Astrocyte (in vitro differentiated cells and primary cell): ENCODE data around the gene SOCS2. TPM values are rescaled to one million over a fixed set of nuclear protein-coding genes. Genes with fewer than 3 reads are reported as not detected.
A peak's percentile ranks its signal among the peaks of the same experiment; 100 is the strongest.

ENCODE experiments used
- DNase-seq: peaks from one replicate; pipeline ENCODE4 v3.0.0-alpha.2; 2010; ENCODE audit warnings: low read depth
- FAIRE-seq: peaks from 2 replicates; lab custom pipeline; 2011; peaks lifted over from hg19 to GRCh38; lab: Jason Lieb, UNC
- H2AFZ ChIP-seq: 2 replicates; pipeline ENCODE4 v1.6.0; 2012; ENCODE audit warnings: low read depth, low read length, inconsistent platforms
- H3K27ac ChIP-seq: 2 replicates; pipeline ENCODE4 v1.5.1; 2011; ENCODE audit warnings: low read depth, low read length, inconsistent platforms
- H3K27me3 ChIP-seq: 2 replicates; pipeline ENCODE4 v1.6.0; 2011; ENCODE audit warnings: low read length, inconsistent platforms; ENCODE audit not compliant: insufficient read depth
- H3K36me3 ChIP-seq: 2 replicates; pipeline ENCODE4 v1.5.1; 2011; ENCODE audit warnings: low read length, inconsistent platforms; ENCODE audit not compliant: insufficient read depth
- H3K4me1 ChIP-seq: 2 replicates; pipeline ENCODE4 v1.5.1; 2011; ENCODE audit warnings: low read length, inconsistent platforms; ENCODE audit not compliant: insufficient read depth
- H3K4me2 ChIP-seq: 2 replicates; pipeline ENCODE4 v1.6.0; 2012; ENCODE audit warnings: low read length, inconsistent platforms
- H3K4me3 ChIP-seq: 2 replicates; pipeline ENCODE4 v1.5.1; 2011; ENCODE audit warnings: low read depth, mild to moderate bottlenecking, low read length, inconsistent platforms; ENCODE audit not compliant: insufficient read depth
- H3K79me2 ChIP-seq: 2 replicates; pipeline ENCODE4 v1.6.0; 2012; ENCODE audit warnings: mild to moderate bottlenecking, low read length, inconsistent platforms; ENCODE audit not compliant: insufficient read depth
- H3K9ac ChIP-seq: 2 replicates; pipeline ENCODE4 v1.6.0; 2012; ENCODE audit warnings: mild to moderate bottlenecking, low read length, inconsistent platforms
- H3K9me3 ChIP-seq: 2 replicates; pipeline ENCODE4 v1.5.1; 2012; ENCODE audit warnings: low read depth, mild to moderate bottlenecking, low read length, inconsistent platforms; ENCODE audit not compliant: insufficient read depth
- H4K20me1 ChIP-seq: 2 replicates; pipeline ENCODE4 v1.6.0; 2012; ENCODE audit warnings: low read length, inconsistent platforms; ENCODE audit not compliant: insufficient read depth
- H3K27ac Mint-ChIP-seq: one replicate; pipeline ENCODE4 v1.8.0; 2021; ENCODE audit warnings: mild to moderate bottlenecking, mixed read lengths; ENCODE audit not compliant: unreplicated experiment
- H3K27me3 Mint-ChIP-seq: one replicate; pipeline ENCODE4 v1.8.0; 2021; ENCODE audit warnings: low read depth, mixed read lengths; ENCODE audit not compliant: unreplicated experiment
- H3K36me3 Mint-ChIP-seq: one replicate; pipeline ENCODE4 v1.8.0; 2021; ENCODE audit warnings: low read depth, mixed read lengths; ENCODE audit not compliant: unreplicated experiment
- H3K4me1 Mint-ChIP-seq: one replicate; pipeline ENCODE4 v1.8.0; 2021; ENCODE audit warnings: low read depth, mixed read lengths; ENCODE audit not compliant: unreplicated experiment
- H3K4me3 Mint-ChIP-seq: one replicate; pipeline ENCODE4 v1.8.0; 2021; ENCODE audit warnings: mild to moderate bottlenecking, moderate library complexity, mixed read lengths; ENCODE audit not compliant: unreplicated experiment
- H3K9me3 Mint-ChIP-seq: one replicate; pipeline ENCODE4 v1.8.0; 2021; ENCODE audit warnings: mild to moderate bottlenecking, mixed read lengths; ENCODE audit not compliant: unreplicated experiment
- EZH2 ChIP-seq: IDR thresholded peaks from 2 replicates; pipeline ENCODE4 v1.6.1; 2012; ENCODE audit warnings: mild to moderate bottlenecking, low read length, inconsistent platforms; ENCODE audit not compliant: insufficient read depth
- total RNA-seq: library from RNA; stranded (reverse); gene quantifications from 2 replicates; pipeline ENCODE4 v1.2.1, GENCODE V29; 2021
- TF ChIP-seq, protein P1 (sequence below): IDR thresholded peaks from 2 replicates; pipeline ENCODE4 v1.5.1; 2011; ENCODE audit warnings: low read depth, mild to moderate bottlenecking, inconsistent platforms, low read length, moderate library complexity; ENCODE audit not compliant: insufficient read depth

Gene SOCS2
- total RNA-seq, 1 donor from 2014 or later: 6.4 TPM

GRCh38 chr12:93589081-93589480, 16.6 kb downstream of the SOCS2 start:
- no peak overlapping the region for H3K27ac Mint-ChIP-seq
- H3K36me3 Mint-ChIP-seq: no peaks in the 10 kb centered on the region
- H3K9me3 Mint-ChIP-seq: no peaks in the 10 kb centered on the region
- H3K4me2 ChIP-seq: no peak overlapping the region
- H4K20me1 ChIP-seq: no peaks in the 10 kb centered on the region
- H3K4me1 Mint-ChIP-seq: peaks cover 2% of the 10 kb centered on the region
- H3K79me2 ChIP-seq: no peaks in the 10 kb centered on the region
- peaks cover 9% of the 10 kb centered on the region for H3K27me3 Mint-ChIP-seq
- peaks cover 2% of the 10 kb centered on the region for H3K4me1 ChIP-seq
- DNase-seq: no peak
- H3K27me3 ChIP-seq: no peaks in the 10 kb centered on the region
- H3K36me3 ChIP-seq: no peaks in the 10 kb centered on the region
- no peak for FAIRE-seq
- H3K4me3 ChIP-seq: no peak overlapping the region
- H2AFZ ChIP-seq: no peak overlapping the region
- no peak overlapping the region for H3K27ac ChIP-seq
- no peak overlapping the region for H3K4me3 Mint-ChIP-seq
- TF ChIP-seq, protein P1, sequence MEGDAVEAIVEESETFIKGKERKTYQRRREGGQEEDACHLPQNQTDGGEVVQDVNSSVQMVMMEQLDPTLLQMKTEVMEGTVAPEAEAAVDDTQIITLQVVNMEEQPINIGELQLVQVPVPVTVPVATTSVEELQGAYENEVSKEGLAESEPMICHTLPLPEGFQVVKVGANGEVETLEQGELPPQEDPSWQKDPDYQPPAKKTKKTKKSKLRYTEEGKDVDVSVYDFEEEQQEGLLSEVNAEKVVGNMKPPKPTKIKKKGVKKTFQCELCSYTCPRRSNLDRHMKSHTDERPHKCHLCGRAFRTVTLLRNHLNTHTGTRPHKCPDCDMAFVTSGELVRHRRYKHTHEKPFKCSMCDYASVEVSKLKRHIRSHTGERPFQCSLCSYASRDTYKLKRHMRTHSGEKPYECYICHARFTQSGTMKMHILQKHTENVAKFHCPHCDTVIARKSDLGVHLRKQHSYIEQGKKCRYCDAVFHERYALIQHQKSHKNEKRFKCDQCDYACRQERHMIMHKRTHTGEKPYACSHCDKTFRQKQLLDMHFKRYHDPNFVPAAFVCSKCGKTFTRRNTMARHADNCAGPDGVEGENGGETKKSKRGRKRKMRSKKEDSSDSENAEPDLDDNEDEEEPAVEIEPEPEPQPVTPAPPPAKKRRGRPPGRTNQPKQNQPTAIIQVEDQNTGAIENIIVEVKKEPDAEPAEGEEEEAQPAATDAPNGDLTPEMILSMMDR: no peak
- no peak for TF ChIP-seq EZH2
- no peak overlapping the region for H3K9ac ChIP-seq
- no peaks in the 10 kb centered on the region for H3K9me3 ChIP-seq

DNA sequence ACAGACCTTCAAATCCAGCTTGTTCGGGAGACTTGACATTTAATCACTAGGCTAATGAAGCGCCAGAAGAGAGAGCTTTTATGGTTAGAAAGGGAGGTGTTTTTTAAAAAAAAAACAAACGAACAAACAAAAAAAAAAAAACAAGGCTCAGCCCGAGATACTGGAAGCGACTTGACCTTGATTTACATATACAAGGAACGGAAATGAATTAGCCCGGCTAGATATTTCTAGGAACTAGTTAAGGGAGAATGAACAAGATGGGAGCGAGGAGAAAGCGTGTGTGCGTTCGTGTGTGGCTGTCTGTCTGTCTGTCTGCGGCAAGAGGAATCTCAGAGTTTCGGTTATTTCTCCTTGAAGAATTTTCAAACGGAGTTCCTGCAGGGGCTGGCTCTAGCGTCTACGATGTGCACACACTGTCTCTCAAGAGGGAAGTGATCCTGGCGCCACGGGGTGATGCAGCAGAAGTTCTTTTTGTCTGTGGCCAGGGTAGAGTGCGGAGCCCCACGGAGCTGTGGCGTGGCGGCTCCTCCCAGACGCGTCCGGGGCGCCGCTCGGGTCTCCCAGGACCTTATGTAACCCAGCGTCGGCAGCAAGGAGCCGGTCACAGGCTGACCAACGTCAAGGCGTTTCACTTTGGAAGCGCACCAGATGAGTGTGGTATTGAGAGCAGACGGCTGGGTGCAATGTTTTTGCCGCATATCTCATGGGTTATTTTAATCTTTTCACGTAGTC, 18.8 kb downstream of the SOCS2 start:
- H3K27me3 ChIP-seq: no peaks in the 10 kb centered on the region
- TF ChIP-seq EZH2: no peak
- TF ChIP-seq, protein P1: no peak
- no peaks in the 10 kb centered on the region for H4K20me1 ChIP-seq
- H3K36me3 ChIP-seq: no peaks in the 10 kb centered on the region
- peaks cover 2% of the 10 kb centered on the region for H3K4me1 ChIP-seq
- H2AFZ ChIP-seq: peak overlapping the region; percentile 80
- peaks cover 2% of the 10 kb centered on the region for H3K4me1 Mint-ChIP-seq
- no peaks in the 10 kb centered on the region for H3K9me3 ChIP-seq
- peak overlapping the region; percentile 88 for H3K4me3 Mint-ChIP-seq
- H3K27ac Mint-ChIP-seq: peak overlapping the region; percentile 92
- H3K9ac ChIP-seq: peak overlapping the region; percentile 90
- no peaks in the 10 kb centered on the region for H3K36me3 Mint-ChIP-seq
- peak overlapping the region; percentile 75 for H3K27ac ChIP-seq
- peak; percentile 87 for DNase-seq
- peak overlapping the region; percentile 87 for H3K4me3 ChIP-seq
- no peak for FAIRE-seq
- H3K4me2 ChIP-seq: peak overlapping the region; percentile 91
- H3K27me3 Mint-ChIP-seq: no peaks in the 10 kb centered on the region
- no peaks in the 10 kb centered on the region for H3K9me3 Mint-ChIP-seq
- H3K79me2 ChIP-seq: no peaks in the 10 kb centered on the region
